GM18505 (cell line): ENCODE measurements around the gene TSSK2.
"Not testable (repeated sequence)": the region's sequence is repeated elsewhere in the genome, so short reads cannot be mapped to it uniquely, and the experiment has no call there.

Experiments used
- ATAC-seq: cut with Tn5 transposase; IDR thresholded peaks from one replicate; pipeline ENCODE4 v1.9.1; 2021; ENCODE audit not compliant: unreplicated experiment
- POLR2A ChIP-seq: IDR thresholded peaks from 4 replicates; pipeline ENCODE4 v1.6.1; 2011; ENCODE audit warnings: borderline replicate concordance; ENCODE audit not compliant: insufficient read depth, insufficient read length; ENCODE audit errors: extremely low read depth

Gene TSSK2

DNA sequence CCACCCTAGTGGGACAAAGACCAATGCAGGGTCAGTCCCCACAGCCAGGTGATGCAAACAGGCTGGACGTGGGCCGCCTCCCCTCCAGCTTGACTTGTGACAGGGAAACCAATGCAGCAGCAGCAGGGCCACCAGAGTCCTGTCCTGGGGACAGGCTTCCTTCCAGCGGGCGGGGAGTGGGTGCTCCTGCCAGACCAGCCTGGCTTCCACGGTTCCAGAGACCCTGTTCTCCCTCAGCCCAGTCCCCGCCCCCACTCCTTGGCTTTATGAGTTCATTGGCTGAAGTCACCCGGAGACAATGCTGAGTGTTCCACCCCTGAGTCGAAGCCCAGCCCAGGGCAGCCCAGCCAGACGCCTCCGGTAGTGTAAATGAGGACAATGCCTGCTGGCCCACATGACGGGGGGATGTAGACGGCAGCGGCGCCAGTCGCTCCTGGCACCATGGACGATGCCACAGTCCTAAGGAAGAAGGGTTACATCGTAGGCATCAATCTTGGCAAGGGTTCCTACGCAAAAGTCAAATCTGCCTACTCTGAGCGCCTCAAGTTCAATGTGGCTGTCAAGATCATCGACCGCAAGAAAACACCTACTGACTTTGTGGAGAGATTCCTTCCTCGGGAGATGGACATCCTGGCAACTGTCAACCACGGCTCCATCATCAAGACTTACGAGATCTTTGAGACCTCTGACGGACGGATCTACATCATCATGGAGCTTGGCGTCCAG, at the start of gene TSSK2:
TSSK2 (plus strand) TSS at position 350 of the 726 bp plus-strand sequence; CDS start at position 442, 92 bp downstream.
- no peak for ATAC-seq
- no peak for TF ChIP-seq POLR2A

DNA sequence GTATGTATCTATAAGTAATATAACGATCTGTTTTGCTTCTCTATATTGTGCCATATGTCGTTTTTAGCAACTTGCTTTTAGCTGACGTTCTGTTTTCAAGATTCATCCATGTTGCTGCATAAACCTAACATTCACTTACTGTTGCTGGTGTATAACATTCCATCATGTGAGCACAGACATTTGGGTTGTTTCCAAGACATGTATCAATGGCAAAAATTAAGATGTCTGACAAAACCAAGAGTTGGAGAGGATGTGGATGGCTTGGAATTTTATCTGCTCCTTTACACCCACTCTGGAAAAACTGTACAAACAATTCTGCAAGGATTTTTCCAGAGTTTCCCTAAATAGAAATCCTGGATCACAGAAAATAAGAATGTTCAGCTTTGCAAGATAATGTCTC, 49.8 kb upstream of the TSSK2 start:
- TF ChIP-seq POLR2A, result no peak
- ATAC-seq, result no peak

DNA sequence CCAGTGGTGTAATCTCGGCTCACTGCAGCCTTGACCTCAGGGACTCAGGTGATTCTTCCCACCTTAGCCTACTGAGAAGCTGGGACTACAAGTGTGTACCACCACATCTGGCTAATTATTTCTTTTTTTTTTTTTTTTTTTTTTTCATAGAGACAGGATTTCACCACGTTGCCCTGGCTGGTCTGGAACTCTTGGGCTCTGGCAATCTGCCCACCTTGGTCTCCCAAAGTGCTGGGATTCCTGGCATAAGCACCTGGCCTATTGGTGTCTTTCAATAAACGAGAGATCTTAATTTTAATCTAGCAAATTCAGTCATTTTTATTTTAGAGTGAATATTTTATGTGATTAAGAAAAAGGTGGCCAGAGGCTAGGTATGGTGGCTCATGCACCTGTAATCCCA, 49.0 kb upstream of the TSSK2 start:
- no peak for ATAC-seq
- TF ChIP-seq POLR2A, result no peak

DNA sequence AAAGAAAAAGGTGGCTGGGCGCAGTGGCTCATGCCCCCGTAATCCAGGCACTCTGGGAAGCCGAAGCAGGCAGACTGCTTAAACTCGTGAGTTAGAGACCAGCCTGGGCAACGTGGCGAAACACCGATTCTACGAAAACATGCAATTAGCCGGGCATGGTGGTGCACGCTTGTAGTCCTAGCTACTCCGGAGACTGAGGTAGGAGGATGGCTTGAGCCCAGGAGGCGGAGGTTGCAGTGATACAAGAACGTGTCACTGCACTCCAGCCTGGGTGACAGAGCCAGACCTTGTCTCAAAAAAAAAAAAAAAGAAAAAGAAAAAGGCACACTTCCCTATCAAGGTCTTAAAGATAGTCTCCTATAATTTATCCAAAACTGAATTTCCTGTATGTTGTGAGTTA, 48.3 kb upstream of the TSSK2 start:
- ATAC-seq, result no peak
- no peak for TF ChIP-seq POLR2A

DNA sequence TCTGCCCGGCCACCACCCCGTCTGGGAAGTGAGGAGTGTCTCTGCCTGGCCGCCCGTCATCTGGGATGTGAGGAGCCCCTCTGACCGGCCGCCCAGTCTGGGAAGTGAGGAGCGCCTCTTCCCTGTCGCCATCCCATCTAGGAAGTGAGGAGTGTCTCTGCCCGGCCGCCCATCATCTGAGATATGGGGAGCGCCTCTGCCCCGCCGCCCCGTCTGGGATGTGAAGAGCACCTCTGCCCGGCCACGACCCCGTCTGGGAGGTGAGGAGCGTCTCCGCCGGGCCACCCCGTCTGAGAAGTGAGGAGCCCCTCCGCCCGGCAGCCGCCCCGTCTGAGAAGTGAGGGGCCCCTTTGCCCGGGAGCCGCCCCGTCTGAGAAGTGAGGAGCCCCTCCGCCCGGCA, 47.0 kb upstream of the TSSK2 start:
- ATAC-seq, result not testable (repeated sequence)

DNA sequence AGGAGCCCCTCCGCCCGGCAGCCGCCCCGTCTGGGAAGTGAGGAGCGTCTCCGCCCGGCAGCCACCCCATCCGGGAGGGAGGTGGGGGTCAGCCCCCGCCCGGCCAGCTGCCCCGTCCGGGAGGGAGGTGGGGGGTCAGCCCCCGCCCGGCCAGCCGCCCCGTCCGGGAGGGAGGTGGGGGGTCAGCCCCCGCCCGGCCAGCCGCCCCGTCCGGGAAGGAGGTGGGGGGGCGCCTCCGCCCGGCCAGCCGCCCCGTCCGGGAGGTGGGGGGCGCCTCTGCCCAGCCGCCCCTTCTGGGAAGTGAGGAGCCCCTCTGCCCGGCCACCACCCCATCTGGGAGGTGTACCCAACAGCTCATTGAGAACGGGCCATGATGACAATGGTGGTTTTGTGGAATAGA, 46.5 kb upstream of the TSSK2 start:
- not testable (repeated sequence) for ATAC-seq

DNA sequence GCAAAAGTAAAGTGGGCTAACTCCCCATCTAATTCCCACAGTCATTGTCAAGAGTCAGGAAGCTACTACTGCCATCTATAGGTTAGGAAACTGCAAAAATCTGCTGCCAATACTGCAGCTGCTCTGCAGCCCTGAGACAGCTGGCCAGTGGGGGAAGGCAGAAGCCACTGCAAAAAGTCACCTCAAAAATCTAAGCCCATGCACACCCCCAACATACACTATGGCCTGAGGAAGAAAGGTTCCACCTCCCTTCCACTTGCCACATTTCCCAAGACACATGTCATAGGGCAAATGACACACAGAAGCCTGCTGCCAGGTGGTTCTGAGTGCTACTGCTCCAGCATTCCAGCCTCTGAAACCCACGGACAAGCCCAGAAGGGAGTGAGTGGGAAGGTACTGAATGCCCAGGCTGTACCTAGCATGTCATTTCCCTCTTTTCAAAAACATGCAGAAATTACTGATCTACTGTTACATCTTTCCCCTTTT, 45.8 kb upstream of the TSSK2 start:
- ATAC-seq, result no peak
- TF ChIP-seq POLR2A, result no peak

DNA sequence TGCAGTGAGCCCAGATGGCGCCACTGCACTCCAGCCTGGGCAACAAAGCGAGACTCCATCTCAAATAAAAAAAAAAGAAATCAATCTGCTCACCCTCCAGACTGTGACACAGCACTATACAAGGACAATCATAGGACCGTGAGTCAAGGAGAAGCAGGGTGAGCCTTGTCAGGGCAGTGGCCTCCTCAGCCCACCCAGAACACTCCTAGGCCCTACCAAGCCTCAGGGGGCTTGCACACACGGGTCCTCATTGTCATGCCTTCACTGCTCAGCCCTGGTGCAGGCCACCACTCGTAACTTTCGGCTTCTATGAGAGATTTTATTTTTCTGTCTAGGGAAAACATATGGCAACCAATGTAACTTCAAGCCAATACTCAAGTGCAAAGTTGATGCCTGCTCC, 44.7 kb upstream of the TSSK2 start:
- TF ChIP-seq POLR2A, result no peak
- ATAC-seq, result no peak

DNA sequence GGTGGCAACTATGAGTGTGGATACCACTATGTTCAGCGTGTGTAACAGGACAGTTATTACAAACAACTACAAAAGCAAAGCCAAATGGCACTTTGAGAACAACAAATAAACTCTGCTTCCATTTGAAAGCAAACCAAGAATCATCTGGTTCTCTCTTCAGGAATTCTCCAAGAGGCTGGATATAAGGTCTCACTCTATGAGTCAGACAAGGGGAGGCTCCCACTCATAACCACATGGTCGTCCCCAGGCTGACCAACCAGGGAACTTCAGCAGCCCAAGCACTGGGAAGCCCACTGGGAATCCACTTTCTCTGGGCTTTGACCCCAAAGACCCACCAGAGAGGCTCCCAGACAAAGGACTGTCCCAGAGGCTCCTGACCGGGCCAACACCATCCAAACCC, 44.2 kb upstream of the TSSK2 start:
- ATAC-seq, result no peak
- TF ChIP-seq POLR2A, result no peak

DNA sequence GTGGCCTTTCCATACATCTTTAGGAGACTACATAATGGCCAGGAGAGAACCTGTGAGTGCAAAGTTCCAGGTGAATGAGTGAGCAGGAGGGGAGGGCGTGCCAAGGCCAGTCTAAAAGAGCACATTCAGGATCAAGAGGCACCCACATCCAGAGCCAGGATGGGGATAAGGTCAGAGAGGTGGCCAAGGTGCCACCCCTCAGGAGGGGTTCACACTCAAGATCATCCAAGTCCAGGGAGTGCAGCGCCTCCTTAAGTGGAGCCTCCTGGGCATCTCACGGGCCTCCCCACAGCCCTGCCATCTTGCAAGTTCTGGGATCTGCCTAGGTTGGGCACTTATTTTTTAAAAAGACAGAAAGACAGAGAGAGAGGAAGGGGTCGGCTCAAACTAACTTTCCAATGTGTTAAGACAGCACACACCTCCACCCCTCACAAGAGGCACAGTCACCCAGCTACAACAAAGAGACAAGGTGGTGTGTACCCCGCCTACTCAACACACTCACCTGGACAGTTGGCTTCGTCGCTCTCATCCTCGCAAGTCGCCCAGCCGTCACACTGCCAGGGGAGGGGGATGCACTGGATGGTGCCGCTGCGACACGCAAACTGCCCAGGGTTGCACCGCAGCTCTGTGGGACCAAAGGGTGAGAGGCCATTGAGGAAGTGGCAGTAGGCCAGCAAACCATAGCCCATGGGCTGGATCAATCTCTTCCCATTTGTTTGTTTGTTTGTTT, 42.1 kb upstream of the TSSK2 start:
- no peak for TF ChIP-seq POLR2A
- ATAC-seq, result no peak

DNA sequence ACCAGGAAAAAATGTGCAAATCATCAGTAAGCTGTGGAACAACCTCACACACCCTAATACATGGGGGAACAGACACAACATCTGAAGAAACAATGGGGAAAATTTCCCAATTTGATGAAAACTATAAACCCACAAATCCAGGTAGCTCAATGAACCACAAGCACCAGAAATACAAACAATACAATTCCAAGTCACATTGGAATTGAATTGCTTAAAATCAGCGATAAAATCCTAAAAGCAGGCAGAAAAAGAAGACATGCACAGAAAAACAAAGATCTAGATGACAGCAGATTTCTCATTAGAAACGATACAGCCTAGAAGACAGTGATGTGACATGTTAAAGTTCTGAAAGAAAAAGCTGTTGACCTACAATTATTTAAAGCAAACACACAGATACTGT, 40.9 kb upstream of the TSSK2 start:
- ATAC-seq, result no peak
- no peak for TF ChIP-seq POLR2A

DNA sequence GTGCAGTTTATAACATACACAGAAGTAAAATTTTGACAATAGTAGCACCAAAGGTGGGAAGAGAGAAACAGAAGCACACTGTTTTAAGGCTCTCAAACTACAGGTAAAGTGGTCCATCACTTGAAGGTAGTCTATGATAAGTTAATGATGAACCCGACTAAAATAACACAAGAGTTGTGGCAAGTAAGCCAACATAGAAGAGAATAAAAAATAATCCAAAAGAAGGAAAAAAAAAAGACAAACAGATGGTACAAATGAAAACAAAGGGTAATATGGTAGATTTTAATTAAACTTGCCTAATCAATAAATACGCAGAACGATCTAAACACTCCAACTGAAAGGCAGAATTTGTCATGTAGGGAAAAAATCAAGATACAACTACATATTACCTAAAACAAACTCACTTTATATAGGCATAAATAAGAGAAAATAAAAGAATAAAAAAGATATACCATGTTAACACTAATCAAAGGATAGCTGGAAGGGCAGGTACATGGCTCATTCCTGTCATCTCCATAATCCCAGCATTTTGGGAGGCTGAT, 40.5 kb upstream of the TSSK2 start:
- no peak for ATAC-seq
- TF ChIP-seq POLR2A, result no peak

DNA sequence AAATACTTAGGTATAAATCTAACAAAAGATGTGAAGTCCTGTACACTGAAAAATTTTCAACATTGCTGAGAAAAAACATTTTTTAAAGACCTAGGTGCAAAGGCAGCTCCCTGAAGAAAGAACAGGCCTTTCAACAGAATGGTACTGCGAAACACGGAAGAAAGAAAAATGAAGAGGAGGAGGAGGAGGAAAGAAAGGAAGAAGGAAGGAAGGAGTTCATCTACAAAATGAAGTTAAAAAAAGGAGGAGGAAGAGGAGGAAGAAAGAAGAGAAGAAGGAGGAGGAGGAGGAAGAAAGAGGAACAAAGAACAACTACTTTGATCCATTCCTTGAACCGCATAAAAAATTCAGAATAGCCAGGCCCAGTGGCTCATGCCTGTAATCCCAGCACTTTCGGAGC, 38.4 kb upstream of the TSSK2 start:
- ATAC-seq, result no peak
- no peak for TF ChIP-seq POLR2A

DNA sequence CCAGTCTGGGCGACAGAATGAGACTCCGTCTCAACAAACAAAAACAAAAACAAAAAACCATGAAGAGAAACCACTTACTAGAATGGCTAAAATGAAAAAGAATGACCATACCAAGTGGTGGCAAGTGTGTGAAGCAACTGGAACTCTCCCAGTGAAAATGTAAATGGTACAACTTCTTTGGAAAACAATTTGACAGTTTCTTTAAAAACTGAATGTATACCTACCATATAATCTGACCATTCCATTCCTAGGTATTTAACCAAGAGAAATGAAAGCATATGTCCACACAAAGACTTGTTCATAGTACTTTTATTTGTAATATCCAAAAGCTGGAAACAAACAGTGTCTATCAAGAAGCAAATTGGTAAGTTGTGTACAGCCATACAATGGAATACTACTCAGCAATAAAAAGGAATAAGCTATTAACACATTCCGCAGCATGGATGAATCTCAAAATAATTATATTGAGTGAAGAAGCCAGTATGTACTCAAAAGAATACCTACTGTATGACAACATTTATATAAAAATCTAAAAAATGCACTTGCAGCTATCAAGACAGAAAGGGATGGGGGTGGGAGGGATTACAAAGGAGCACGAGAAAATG, 36.6 kb upstream of the TSSK2 start:
- TF ChIP-seq POLR2A, result no peak
- no peak for ATAC-seq

DNA sequence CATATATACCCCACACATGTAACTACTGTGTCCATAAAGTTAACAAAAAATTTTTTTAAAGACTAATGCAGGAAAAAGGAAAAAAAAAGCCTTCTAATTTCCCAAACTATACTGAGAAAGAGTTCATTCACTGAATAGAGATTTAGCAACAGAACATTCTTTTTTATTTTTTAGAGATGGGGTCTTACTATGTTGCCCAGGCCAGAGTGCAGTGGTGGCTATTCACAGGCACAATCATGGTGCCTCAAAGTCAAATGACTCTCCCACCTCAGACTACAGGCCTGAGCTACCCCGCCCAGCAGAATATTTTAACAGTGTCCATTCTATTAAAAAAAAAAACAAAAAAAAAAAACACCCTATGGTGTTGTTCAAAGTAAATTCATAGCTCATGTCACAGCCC, 34.6 kb upstream of the TSSK2 start:
- no peak for ATAC-seq
- no peak for TF ChIP-seq POLR2A

DNA sequence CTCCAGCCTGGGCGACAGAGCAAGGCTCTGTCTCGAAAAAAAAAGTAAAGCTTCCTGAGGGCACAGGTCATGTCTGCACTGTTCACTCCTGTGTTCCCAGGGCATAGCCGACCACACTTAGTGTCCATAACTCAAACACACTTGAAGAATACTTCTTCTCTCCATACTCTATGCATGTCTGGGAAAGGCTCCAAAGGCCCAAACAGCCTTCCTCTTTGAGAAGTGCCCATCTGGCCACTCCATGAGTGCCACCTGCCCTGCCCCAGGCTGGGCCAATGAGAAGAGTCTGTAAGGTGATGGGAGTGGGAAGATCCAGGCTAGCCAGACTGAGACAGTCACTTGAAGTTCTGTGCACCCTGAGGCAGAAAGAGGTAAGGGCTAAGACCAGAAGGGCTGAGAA, 33.6 kb upstream of the TSSK2 start:
- no peak for ATAC-seq
- TF ChIP-seq POLR2A, result no peak
